Astrocyte (in vitro differentiated cells and primary cell): ENCODE results near the gene RB1. TPM values are rescaled to one million over a fixed set of nuclear protein-coding genes. Genes with fewer than 3 reads are reported as not detected.
"Not testable (repeated sequence)": the region's sequence is repeated elsewhere in the genome, so short reads cannot be mapped to it uniquely, and the experiment has no call there.

ENCODE experiments used
- DNase-seq: peaks from one replicate; pipeline ENCODE4 v3.0.0-alpha.2; 2010; ENCODE audit warnings: low read depth
- FAIRE-seq: peaks from 2 replicates; lab custom pipeline; 2011; peaks lifted over from hg19 to GRCh38; lab: Jason Lieb, UNC
- H2AFZ ChIP-seq: 2 replicates; pipeline ENCODE4 v1.6.0; 2012; ENCODE audit warnings: low read depth, low read length, inconsistent platforms
- H3K27ac ChIP-seq: 2 replicates; pipeline ENCODE4 v1.5.1; 2011; ENCODE audit warnings: low read depth, low read length, inconsistent platforms
- H3K27me3 ChIP-seq: 2 replicates; pipeline ENCODE4 v1.6.0; 2011; ENCODE audit warnings: low read length, inconsistent platforms; ENCODE audit not compliant: insufficient read depth
- H3K36me3 ChIP-seq: 2 replicates; pipeline ENCODE4 v1.5.1; 2011; ENCODE audit warnings: low read length, inconsistent platforms; ENCODE audit not compliant: insufficient read depth
- H3K4me1 ChIP-seq: 2 replicates; pipeline ENCODE4 v1.5.1; 2011; ENCODE audit warnings: low read length, inconsistent platforms; ENCODE audit not compliant: insufficient read depth
- H3K4me2 ChIP-seq: 2 replicates; pipeline ENCODE4 v1.6.0; 2012; ENCODE audit warnings: low read length, inconsistent platforms
- H3K4me3 ChIP-seq: 2 replicates; pipeline ENCODE4 v1.5.1; 2011; ENCODE audit warnings: low read depth, mild to moderate bottlenecking, low read length, inconsistent platforms; ENCODE audit not compliant: insufficient read depth
- H3K79me2 ChIP-seq: 2 replicates; pipeline ENCODE4 v1.6.0; 2012; ENCODE audit warnings: mild to moderate bottlenecking, low read length, inconsistent platforms; ENCODE audit not compliant: insufficient read depth
- H3K9ac ChIP-seq: 2 replicates; pipeline ENCODE4 v1.6.0; 2012; ENCODE audit warnings: mild to moderate bottlenecking, low read length, inconsistent platforms
- H3K9me3 ChIP-seq: 2 replicates; pipeline ENCODE4 v1.5.1; 2012; ENCODE audit warnings: low read depth, mild to moderate bottlenecking, low read length, inconsistent platforms; ENCODE audit not compliant: insufficient read depth
- H4K20me1 ChIP-seq: 2 replicates; pipeline ENCODE4 v1.6.0; 2012; ENCODE audit warnings: low read length, inconsistent platforms; ENCODE audit not compliant: insufficient read depth
- H3K27ac Mint-ChIP-seq: one replicate; pipeline ENCODE4 v1.8.0; 2021; ENCODE audit warnings: mild to moderate bottlenecking, mixed read lengths; ENCODE audit not compliant: unreplicated experiment
- H3K27me3 Mint-ChIP-seq: one replicate; pipeline ENCODE4 v1.8.0; 2021; ENCODE audit warnings: low read depth, mixed read lengths; ENCODE audit not compliant: unreplicated experiment
- H3K36me3 Mint-ChIP-seq: one replicate; pipeline ENCODE4 v1.8.0; 2021; ENCODE audit warnings: low read depth, mixed read lengths; ENCODE audit not compliant: unreplicated experiment
- H3K4me1 Mint-ChIP-seq: one replicate; pipeline ENCODE4 v1.8.0; 2021; ENCODE audit warnings: low read depth, mixed read lengths; ENCODE audit not compliant: unreplicated experiment
- H3K4me3 Mint-ChIP-seq: one replicate; pipeline ENCODE4 v1.8.0; 2021; ENCODE audit warnings: mild to moderate bottlenecking, moderate library complexity, mixed read lengths; ENCODE audit not compliant: unreplicated experiment
- H3K9me3 Mint-ChIP-seq: one replicate; pipeline ENCODE4 v1.8.0; 2021; ENCODE audit warnings: mild to moderate bottlenecking, mixed read lengths; ENCODE audit not compliant: unreplicated experiment
- EZH2 ChIP-seq: IDR thresholded peaks from 2 replicates; pipeline ENCODE4 v1.6.1; 2012; ENCODE audit warnings: mild to moderate bottlenecking, low read length, inconsistent platforms; ENCODE audit not compliant: insufficient read depth
- total RNA-seq: library from RNA; stranded (reverse); gene quantifications from 2 replicates; pipeline ENCODE4 v1.2.1, GENCODE V29; 2021
- TF ChIP-seq, protein P1 (sequence below): IDR thresholded peaks from 2 replicates; pipeline ENCODE4 v1.5.1; 2011; ENCODE audit warnings: low read depth, mild to moderate bottlenecking, inconsistent platforms, low read length, moderate library complexity; ENCODE audit not compliant: insufficient read depth

RB1 gene
- total RNA-seq, 1 donor from 2014 or later: 32.7 TPM

GRCh38 chr13:48415516-48415915, 112.0 kb downstream of the RB1 start:
- H3K4me2 ChIP-seq: no peak overlapping the region
- H3K27ac ChIP-seq: no peak overlapping the region
- DNase-seq (no peak), FAIRE-seq (peak; percentile 20)
- Mint-ChIP-seq H3K36me3 (peaks cover 21% of the 10 kb centered on the region), H3K4me1 (peaks cover 11% of the 10 kb centered on the region), H3K27ac (no peak overlapping the region), H3K27me3 (no peaks in the 10 kb centered on the region), H3K9me3 (peaks cover 14% of the 10 kb centered on the region), H3K4me3 (no peak overlapping the region)
- H3K27me3 ChIP-seq: no peaks in the 10 kb centered on the region
- no peaks in the 10 kb centered on the region for H3K36me3 ChIP-seq
- no peaks in the 10 kb centered on the region for H3K9me3 ChIP-seq
- no peaks in the 10 kb centered on the region for H3K4me1 ChIP-seq
- no peak overlapping the region for H3K9ac ChIP-seq
- no peak overlapping the region for H3K4me3 ChIP-seq
- TF ChIP-seq, protein P1, sequence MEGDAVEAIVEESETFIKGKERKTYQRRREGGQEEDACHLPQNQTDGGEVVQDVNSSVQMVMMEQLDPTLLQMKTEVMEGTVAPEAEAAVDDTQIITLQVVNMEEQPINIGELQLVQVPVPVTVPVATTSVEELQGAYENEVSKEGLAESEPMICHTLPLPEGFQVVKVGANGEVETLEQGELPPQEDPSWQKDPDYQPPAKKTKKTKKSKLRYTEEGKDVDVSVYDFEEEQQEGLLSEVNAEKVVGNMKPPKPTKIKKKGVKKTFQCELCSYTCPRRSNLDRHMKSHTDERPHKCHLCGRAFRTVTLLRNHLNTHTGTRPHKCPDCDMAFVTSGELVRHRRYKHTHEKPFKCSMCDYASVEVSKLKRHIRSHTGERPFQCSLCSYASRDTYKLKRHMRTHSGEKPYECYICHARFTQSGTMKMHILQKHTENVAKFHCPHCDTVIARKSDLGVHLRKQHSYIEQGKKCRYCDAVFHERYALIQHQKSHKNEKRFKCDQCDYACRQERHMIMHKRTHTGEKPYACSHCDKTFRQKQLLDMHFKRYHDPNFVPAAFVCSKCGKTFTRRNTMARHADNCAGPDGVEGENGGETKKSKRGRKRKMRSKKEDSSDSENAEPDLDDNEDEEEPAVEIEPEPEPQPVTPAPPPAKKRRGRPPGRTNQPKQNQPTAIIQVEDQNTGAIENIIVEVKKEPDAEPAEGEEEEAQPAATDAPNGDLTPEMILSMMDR: no peak
- no peak for TF ChIP-seq EZH2
- H4K20me1 ChIP-seq: no peaks in the 10 kb centered on the region
- H3K79me2 ChIP-seq: peaks cover 20% of the 10 kb centered on the region
- no peak overlapping the region for H2AFZ ChIP-seq

DNA sequence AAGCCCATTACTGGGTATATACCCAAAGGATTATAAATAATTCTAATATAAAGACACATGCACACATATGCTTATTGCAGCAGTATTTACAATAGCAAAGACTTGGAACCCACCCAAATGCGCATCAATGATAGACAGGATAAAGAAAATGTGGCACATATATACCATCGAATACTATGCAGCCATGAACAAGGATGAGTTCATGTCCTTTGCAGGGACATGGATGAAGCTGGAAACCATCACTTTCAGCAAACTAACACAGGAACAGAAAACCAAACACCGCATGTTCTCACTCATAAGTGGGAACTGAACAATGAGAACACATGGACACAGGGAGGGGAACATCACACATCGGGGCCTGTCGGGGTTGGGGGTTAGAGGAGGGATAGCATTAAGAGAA, 118.5 kb downstream of the RB1 start:
- not testable (repeated sequence) for H3K4me1 Mint-ChIP-seq, H3K79me2 ChIP-seq, H3K27me3 Mint-ChIP-seq, DNase-seq, H3K9me3 ChIP-seq, H3K36me3 ChIP-seq, H4K20me1 ChIP-seq, H3K27ac ChIP-seq, H3K4me3 ChIP-seq, H3K27me3 ChIP-seq, H2AFZ ChIP-seq, H3K27ac Mint-ChIP-seq, H3K9ac ChIP-seq, FAIRE-seq, H3K4me2 ChIP-seq, H3K4me3 Mint-ChIP-seq, H3K4me1 ChIP-seq
- Mint-ChIP-seq H3K9me3 (peaks cover 23% of the 10 kb centered on the region), H3K36me3 (peaks cover 13% of the 10 kb centered on the region)

GRCh38 chr13:48424212-48424611, 120.7 kb downstream of the RB1 start:
- TF ChIP-seq, protein P1: no peak
- TF ChIP-seq EZH2: no peak
- Histone ChIP-seq H4K20me1 (no peaks in the 10 kb centered on the region), H3K27me3 (no peaks in the 10 kb centered on the region), H3K36me3 (no peaks in the 10 kb centered on the region), H3K4me3 (no peak overlapping the region), H2AFZ (no peak overlapping the region), H3K27ac (no peak overlapping the region), H3K9me3 (no peaks in the 10 kb centered on the region), H3K9ac (no peak overlapping the region), H3K79me2 (no peaks in the 10 kb centered on the region), H3K4me2 (no peak overlapping the region), H3K4me1 (no peaks in the 10 kb centered on the region)
- Mint-ChIP-seq H3K9me3 (peaks cover 19% of the 10 kb centered on the region), H3K27ac (no peak overlapping the region), H3K27me3 (no peaks in the 10 kb centered on the region), H3K4me3 (no peak overlapping the region), H3K36me3 (peaks cover 3% of the 10 kb centered on the region), H3K4me1 (no peaks in the 10 kb centered on the region)
- no peak for FAIRE-seq
- DNase-seq: no peak
